ENCODE data around the gene SMAD2.

SMAD2 gene

DNA sequence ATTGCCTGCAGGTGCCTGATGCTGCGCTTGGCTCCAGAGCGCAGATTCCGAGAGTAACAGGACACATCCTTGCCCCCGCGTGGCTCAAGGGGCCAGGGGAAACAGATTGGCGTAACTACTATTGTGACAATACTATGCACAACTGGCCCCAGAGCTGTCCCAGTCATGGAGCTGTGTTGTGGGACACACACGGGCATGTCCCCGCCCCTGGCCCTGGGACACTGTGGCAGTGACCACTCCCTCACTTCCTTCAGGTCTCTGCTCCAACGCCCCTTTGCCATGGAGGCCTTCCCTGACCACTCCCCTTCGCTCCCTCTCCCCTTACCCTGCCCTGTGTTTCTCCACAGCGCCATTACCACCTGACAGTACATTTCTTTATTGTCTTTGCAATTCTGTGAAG, 132.1 kb downstream of the SMAD2 start:
- H3K27me3 ChIP-seq (replicated peaks; ENCODE audit: insufficient read depth, low read length), result no peaks in the 10 kb centered on the region
- H3K4me1 ChIP-seq (ENCODE audit: low read length), result no peaks in the 10 kb centered on the region
- H3K9me3 ChIP-seq (replicated peaks; ENCODE audit: insufficient read depth, low read length), result no peaks in the 10 kb centered on the region
- DNase-seq, result no peak
- no peaks in the 10 kb centered on the region for H4K20me1 ChIP-seq (ENCODE audit: insufficient read depth, low read length)
- H3K4me2 ChIP-seq (ENCODE audit: low read depth, low read length), result no peak overlapping the region
- TF ChIP-seq, protein P1, sequence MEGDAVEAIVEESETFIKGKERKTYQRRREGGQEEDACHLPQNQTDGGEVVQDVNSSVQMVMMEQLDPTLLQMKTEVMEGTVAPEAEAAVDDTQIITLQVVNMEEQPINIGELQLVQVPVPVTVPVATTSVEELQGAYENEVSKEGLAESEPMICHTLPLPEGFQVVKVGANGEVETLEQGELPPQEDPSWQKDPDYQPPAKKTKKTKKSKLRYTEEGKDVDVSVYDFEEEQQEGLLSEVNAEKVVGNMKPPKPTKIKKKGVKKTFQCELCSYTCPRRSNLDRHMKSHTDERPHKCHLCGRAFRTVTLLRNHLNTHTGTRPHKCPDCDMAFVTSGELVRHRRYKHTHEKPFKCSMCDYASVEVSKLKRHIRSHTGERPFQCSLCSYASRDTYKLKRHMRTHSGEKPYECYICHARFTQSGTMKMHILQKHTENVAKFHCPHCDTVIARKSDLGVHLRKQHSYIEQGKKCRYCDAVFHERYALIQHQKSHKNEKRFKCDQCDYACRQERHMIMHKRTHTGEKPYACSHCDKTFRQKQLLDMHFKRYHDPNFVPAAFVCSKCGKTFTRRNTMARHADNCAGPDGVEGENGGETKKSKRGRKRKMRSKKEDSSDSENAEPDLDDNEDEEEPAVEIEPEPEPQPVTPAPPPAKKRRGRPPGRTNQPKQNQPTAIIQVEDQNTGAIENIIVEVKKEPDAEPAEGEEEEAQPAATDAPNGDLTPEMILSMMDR (IDR thresholded peaks at IDR 0.05; ENCODE audit: low read length), result no peak
- no peak for TF ChIP-seq EZH2phosphoT487 (IDR thresholded peaks at IDR 0.05; ENCODE audit: low read length)
- no peak for TF ChIP-seq EZH2 (optimal IDR thresholded peaks at IDR 0.05; ENCODE audit: low read depth, low read length)
- H3F3A ChIP-seq (ENCODE audit: insufficient read depth, low read length), result no peaks in the 10 kb centered on the region
- no peaks in the 10 kb centered on the region for H3K9me2 ChIP-seq (replicated peaks; ENCODE audit: insufficient read depth, low read length)
- H2AFZ ChIP-seq (ENCODE audit: low read length), result no peak overlapping the region
- H3K4me3 ChIP-seq (ENCODE audit: low read length), result no peak overlapping the region
- no peaks in the 10 kb centered on the region for H3K79me2 ChIP-seq (ENCODE audit: low read length)
- H3K36me3 ChIP-seq (replicated peaks; ENCODE audit: insufficient read depth, low read length), result no peaks in the 10 kb centered on the region
- H3K9ac ChIP-seq (ENCODE audit: low read length), result no peak overlapping the region
- no peak overlapping the region for H3K27ac ChIP-seq (ENCODE audit: low read length)

DNA sequence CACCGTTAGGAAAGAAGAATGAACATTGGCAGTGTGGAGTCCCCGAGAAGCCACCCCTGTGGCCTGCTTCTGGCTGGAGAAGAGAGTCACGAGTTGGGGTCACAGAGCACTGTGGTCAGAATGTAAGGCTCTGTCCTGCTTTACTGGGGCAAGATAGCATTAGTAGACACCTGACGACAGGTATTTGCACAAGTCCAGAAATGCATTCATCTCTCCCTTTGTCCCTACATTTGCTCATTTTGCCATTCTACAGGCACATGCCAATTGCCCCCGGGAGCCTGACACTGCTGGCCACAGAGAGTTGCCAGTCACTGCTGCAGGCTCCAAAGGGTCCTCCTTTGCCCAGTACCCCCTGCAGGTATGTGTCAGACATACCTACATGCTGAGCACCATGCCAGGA, 133.3 kb downstream of the SMAD2 start:
- Histone ChIP-seq H3K9ac (ENCODE audit: low read length) (no peak overlapping the region), H3F3A (ENCODE audit: insufficient read depth, low read length) (no peaks in the 10 kb centered on the region), H3K4me3 (ENCODE audit: low read length) (no peak overlapping the region), H3K36me3 (replicated peaks; ENCODE audit: insufficient read depth, low read length) (no peaks in the 10 kb centered on the region), H2AFZ (ENCODE audit: low read length) (no peak overlapping the region), H3K9me2 (replicated peaks; ENCODE audit: insufficient read depth, low read length) (no peaks in the 10 kb centered on the region), H3K27me3 (replicated peaks; ENCODE audit: insufficient read depth, low read length) (no peaks in the 10 kb centered on the region), H3K4me2 (ENCODE audit: low read depth, low read length) (no peak overlapping the region), H3K27ac (ENCODE audit: low read length) (no peak overlapping the region), H3K9me3 (replicated peaks; ENCODE audit: insufficient read depth, low read length) (no peaks in the 10 kb centered on the region), H3K4me1 (ENCODE audit: low read length) (no peaks in the 10 kb centered on the region), H3K79me2 (ENCODE audit: low read length) (no peaks in the 10 kb centered on the region), H4K20me1 (ENCODE audit: insufficient read depth, low read length) (no peaks in the 10 kb centered on the region)
- DNase-seq, result no peak
- no peak for TF ChIP-seq EZH2 (optimal IDR thresholded peaks at IDR 0.05; ENCODE audit: low read depth, low read length)
- TF ChIP-seq, protein P1 (IDR thresholded peaks at IDR 0.05; ENCODE audit: low read length), result no peak
- no peak for TF ChIP-seq EZH2phosphoT487 (IDR thresholded peaks at IDR 0.05; ENCODE audit: low read length)

GRCh38 chr18:47795434-47795814, 135.0 kb downstream of the SMAD2 start:
- DNase-seq, result no peak
- no peaks in the 10 kb centered on the region for H3K4me1 ChIP-seq (ENCODE audit: low read length)
- no peaks in the 10 kb centered on the region for H3F3A ChIP-seq (ENCODE audit: insufficient read depth, low read length)
- no peaks in the 10 kb centered on the region for H3K79me2 ChIP-seq (ENCODE audit: low read length)
- no peaks in the 10 kb centered on the region for H3K36me3 ChIP-seq (replicated peaks; ENCODE audit: insufficient read depth, low read length)
- H3K27me3 ChIP-seq (replicated peaks; ENCODE audit: insufficient read depth, low read length), result no peaks in the 10 kb centered on the region
- H3K27ac ChIP-seq (ENCODE audit: low read length), result no peak overlapping the region
- no peaks in the 10 kb centered on the region for H4K20me1 ChIP-seq (ENCODE audit: insufficient read depth, low read length)
- no peak for TF ChIP-seq EZH2phosphoT487 (IDR thresholded peaks at IDR 0.05; ENCODE audit: low read length)
- TF ChIP-seq, protein P1 (IDR thresholded peaks at IDR 0.05; ENCODE audit: low read length), result no peak
- TF ChIP-seq EZH2 (optimal IDR thresholded peaks at IDR 0.05; ENCODE audit: low read depth, low read length), result no peak
- H2AFZ ChIP-seq (ENCODE audit: low read length), result no peak overlapping the region
- H3K9me2 ChIP-seq (replicated peaks; ENCODE audit: insufficient read depth, low read length), result no peaks in the 10 kb centered on the region
- no peaks in the 10 kb centered on the region for H3K9me3 ChIP-seq (replicated peaks; ENCODE audit: insufficient read depth, low read length)
- H3K9ac ChIP-seq (ENCODE audit: low read length), result no peak overlapping the region
- H3K4me2 ChIP-seq (ENCODE audit: low read depth, low read length), result no peak overlapping the region
- H3K4me3 ChIP-seq (ENCODE audit: low read length), result no peak overlapping the region
